ENCODE data around the gene IGHMBP2. TPM values are rescaled to one million over a fixed set of nuclear protein-coding genes. Genes with fewer than 3 reads are reported as not detected.
A peak's percentile ranks its signal among the peaks of the same experiment; 100 is the strongest.

Gene IGHMBP2
- total RNA-seq, 2 experiments from 2014 or later, result 17.5 to 37.9 TPM

- TF ChIP-seq EZH2phosphoT487 (IDR thresholded peaks at IDR 0.05; ENCODE audit: borderline replicate concordance, low read depth, low read length), result no peak
- TF ChIP-seq, protein P1, sequence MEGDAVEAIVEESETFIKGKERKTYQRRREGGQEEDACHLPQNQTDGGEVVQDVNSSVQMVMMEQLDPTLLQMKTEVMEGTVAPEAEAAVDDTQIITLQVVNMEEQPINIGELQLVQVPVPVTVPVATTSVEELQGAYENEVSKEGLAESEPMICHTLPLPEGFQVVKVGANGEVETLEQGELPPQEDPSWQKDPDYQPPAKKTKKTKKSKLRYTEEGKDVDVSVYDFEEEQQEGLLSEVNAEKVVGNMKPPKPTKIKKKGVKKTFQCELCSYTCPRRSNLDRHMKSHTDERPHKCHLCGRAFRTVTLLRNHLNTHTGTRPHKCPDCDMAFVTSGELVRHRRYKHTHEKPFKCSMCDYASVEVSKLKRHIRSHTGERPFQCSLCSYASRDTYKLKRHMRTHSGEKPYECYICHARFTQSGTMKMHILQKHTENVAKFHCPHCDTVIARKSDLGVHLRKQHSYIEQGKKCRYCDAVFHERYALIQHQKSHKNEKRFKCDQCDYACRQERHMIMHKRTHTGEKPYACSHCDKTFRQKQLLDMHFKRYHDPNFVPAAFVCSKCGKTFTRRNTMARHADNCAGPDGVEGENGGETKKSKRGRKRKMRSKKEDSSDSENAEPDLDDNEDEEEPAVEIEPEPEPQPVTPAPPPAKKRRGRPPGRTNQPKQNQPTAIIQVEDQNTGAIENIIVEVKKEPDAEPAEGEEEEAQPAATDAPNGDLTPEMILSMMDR (conservative IDR thresholded peaks at IDR 0.05; ENCODE audit: low read length), result peak; percentile 67
- Histone ChIP-seq H3K9me3 (ENCODE audit: low read length) (no peaks in the 10 kb centered on the region), H3K27ac (ENCODE audit: low read depth, low read length, poor library complexity, severe bottlenecking) (no peak overlapping the region), H3K4me2 (ENCODE audit: low read length) (no peak overlapping the region), H3K36me3 (ENCODE audit: insufficient read depth, low read length) (no peaks in the 10 kb centered on the region), H2AFZ (ENCODE audit: low read length) (no peak overlapping the region), H4K20me1 (ENCODE audit: insufficient read depth, low read length) (no peaks in the 10 kb centered on the region), H3K79me2 (ENCODE audit: insufficient read depth, low read depth, low read length) (no peaks in the 10 kb centered on the region), H3K4me1 (ENCODE audit: insufficient read depth, low read length, poor library complexity, severe bottlenecking) (no peaks in the 10 kb centered on the region), H3K4me3 (ENCODE audit: low read depth, low read length, poor library complexity, severe bottlenecking) (no peak overlapping the region), H3K9me2 (ENCODE audit: insufficient read depth, low read length) (no peaks in the 10 kb centered on the region)
- no TSS peak for BruUV-seq (replicated peaks)
- ChIA-PET POLR2A (no interaction called here), CTCF (ENCODE audit: unreplicated experiment) (interaction anchor here (0.6 kb wide), 1 partner anchor 19 kb away, joined by 4 read pairs; no protein-coding TSS in a partner anchor)
- DNase-seq (ENCODE audit: low spot score), result peak; percentile 40
- intact Hi-C loops (cut with micrococcal nuclease; ENCODE audit: unreplicated experiment), result loop anchor here (2.0 kb wide), 1 partner anchor 133 kb away; no protein-coding TSS in a partner anchor
Observed at GRCh38 chr11:68956142-68956541, 52.5 kb downstream of the IGHMBP2 start.

GRCh38 chr11:68956547-68957254 lies 53.0 kb downstream of the IGHMBP2 start:
- Histone ChIP-seq H3K4me2 (ENCODE audit: low read length) (no peak overlapping the region), H2AFZ (ENCODE audit: low read length) (no peak overlapping the region), H3K27ac (ENCODE audit: low read depth, low read length, poor library complexity, severe bottlenecking) (no peak overlapping the region), H3K79me2 (ENCODE audit: insufficient read depth, low read depth, low read length) (no peaks in the 10 kb centered on the region), H3K4me3 (ENCODE audit: low read depth, low read length, poor library complexity, severe bottlenecking) (no peak overlapping the region), H3K9me2 (ENCODE audit: insufficient read depth, low read length) (no peaks in the 10 kb centered on the region), H3K9me3 (ENCODE audit: low read length) (no peaks in the 10 kb centered on the region), H4K20me1 (ENCODE audit: insufficient read depth, low read length) (no peaks in the 10 kb centered on the region), H3K4me1 (ENCODE audit: insufficient read depth, low read length, poor library complexity, severe bottlenecking) (no peaks in the 10 kb centered on the region), H3K36me3 (ENCODE audit: insufficient read depth, low read length) (no peaks in the 10 kb centered on the region)
- ChIA-PET POLR2A (no interaction called here), CTCF (ENCODE audit: unreplicated experiment) (no interaction called here)
- intact Hi-C loops (cut with micrococcal nuclease; ENCODE audit: unreplicated experiment), result loop anchor here (2.0 kb wide), 1 partner anchor 132 kb away; no protein-coding TSS in a partner anchor
- no peak for DNase-seq (ENCODE audit: low spot score)
- BruUV-seq (replicated peaks), result no TSS peak
- TF ChIP-seq, protein P1 (conservative IDR thresholded peaks at IDR 0.05; ENCODE audit: low read length), result no peak
- TF ChIP-seq EZH2phosphoT487 (IDR thresholded peaks at IDR 0.05; ENCODE audit: borderline replicate concordance, low read depth, low read length), result no peak

GRCh38 chr11:68958211-68958610 lies 54.5 kb downstream of the IGHMBP2 start:
- ChIA-PET POLR2A (interaction anchor here (0.7 kb wide), 1 partner anchor 90 kb away, joined by 6 read pairs; no protein-coding TSS in a partner anchor), CTCF (ENCODE audit: unreplicated experiment) (no interaction called here)
- H3K9me3 ChIP-seq (ENCODE audit: low read length), result no peaks in the 10 kb centered on the region
- no peak overlapping the region for H3K4me2 ChIP-seq (ENCODE audit: low read length)
- H4K20me1 ChIP-seq (ENCODE audit: insufficient read depth, low read length), result no peaks in the 10 kb centered on the region
- H3K4me1 ChIP-seq (ENCODE audit: insufficient read depth, low read length, poor library complexity, severe bottlenecking), result no peaks in the 10 kb centered on the region
- H2AFZ ChIP-seq (ENCODE audit: low read length), result no peak overlapping the region
- no peak overlapping the region for H3K27ac ChIP-seq (ENCODE audit: low read depth, low read length, poor library complexity, severe bottlenecking)
- no TSS peak for BruUV-seq (replicated peaks)
- H3K9me2 ChIP-seq (ENCODE audit: insufficient read depth, low read length), result no peaks in the 10 kb centered on the region
- no peak for TF ChIP-seq EZH2phosphoT487 (IDR thresholded peaks at IDR 0.05; ENCODE audit: borderline replicate concordance, low read depth, low read length)
- H3K36me3 ChIP-seq (ENCODE audit: insufficient read depth, low read length), result no peaks in the 10 kb centered on the region
- H3K4me3 ChIP-seq (ENCODE audit: low read depth, low read length, poor library complexity, severe bottlenecking), result no peak overlapping the region
- H3K79me2 ChIP-seq (ENCODE audit: insufficient read depth, low read depth, low read length), result no peaks in the 10 kb centered on the region
- intact Hi-C loops (cut with micrococcal nuclease; ENCODE audit: unreplicated experiment), result no loop called here
- DNase-seq (ENCODE audit: low spot score), result no peak
